Natural killer cell (primary cell): Measurements from ENCODE around the gene SLC25A29. TPM values are rescaled to one million over a fixed set of nuclear protein-coding genes. Genes with fewer than 3 reads are reported as not detected.

Source experiments
- ATAC-seq, 3 donors: fragments of 150-1000 bp in 2 of 3; fragments of 200-7000 bp in 1 of 3; cut with Tn5 transposase; 1 replicate in 1 of 3; 2 replicates in 2 of 3; pipeline ENCODE4 v1.10.0; 2021; ENCODE audit warnings: mild to moderate bottlenecking in 2 of 3, moderate library complexity in 2 of 3
- DNase-seq, 2 donors: peaks; one replicate each; pipeline versions ENCODE4 v3.0.0 to v3.0.0-alpha.2; 2013 to 2021; ENCODE audit warnings: mixed read lengths in 1 of 2
- H3K27ac ChIP-seq: one replicate; pipeline ENCODE4 v1.5.1; 2013; ENCODE audit warnings: mild to moderate bottlenecking, low read length
- H3K27me3 ChIP-seq: one replicate; pipeline ENCODE4 v1.6.1; 2013; ENCODE audit warnings: low read length; ENCODE audit not compliant: control insufficient read depth, insufficient read depth
- H3K36me3 ChIP-seq: one replicate; pipeline ENCODE4 v1.6.1; 2013; ENCODE audit warnings: low read length; ENCODE audit not compliant: control insufficient read depth, insufficient read depth
- H3K4me1 ChIP-seq: one replicate; pipeline ENCODE4 v1.6.1; 2013; ENCODE audit warnings: low read length; ENCODE audit not compliant: control insufficient read depth, insufficient read depth
- H3K4me3 ChIP-seq: one replicate; pipeline ENCODE4 v1.5.1; 2013; ENCODE audit warnings: low read length
- H3K9me3 ChIP-seq: one replicate; pipeline ENCODE4 v1.6.1; 2013; ENCODE audit warnings: low read length; ENCODE audit not compliant: control insufficient read depth, insufficient read depth
- H3K27ac Mint-ChIP-seq, 2 donors: one replicate each; pipeline ENCODE4 v1.8.0; 2022; ENCODE audit warnings: mild to moderate bottlenecking in 2 of 2, mixed read lengths in 2 of 2, moderate library complexity in 1 of 2
- H3K27me3 Mint-ChIP-seq, 2 donors: one replicate each; pipeline ENCODE4 v1.8.0; 2022; ENCODE audit warnings: low read depth in 2 of 2, mixed read lengths in 2 of 2
- H3K36me3 Mint-ChIP-seq: one replicate; pipeline ENCODE4 v1.8.0; 2022; ENCODE audit warnings: mixed read lengths
- H3K4me1 Mint-ChIP-seq, 2 donors: one replicate each; pipeline ENCODE4 v1.8.0; 2022; ENCODE audit warnings: mixed read lengths in 2 of 2
- H3K4me3 Mint-ChIP-seq: one replicate; pipeline ENCODE4 v1.8.0; 2022; ENCODE audit warnings: mild to moderate bottlenecking, moderate library complexity, mixed read lengths
- H3K9me3 Mint-ChIP-seq, 2 donors: one replicate each; pipeline ENCODE4 v1.8.0; 2022; ENCODE audit warnings: mixed read lengths in 2 of 2
- WGBS: methylation state at CpG from one replicate; pipeline ENCODE4 v1.1.7; 2013; ENCODE audit warnings: missing lambda C conversion rate; ENCODE audit not compliant: insufficient coverage; 5-methylcytosine and 5-hydroxymethylcytosine counted together
- intact Hi-C: fragments of 100-400 bp; cut with micrococcal nuclease; formaldehyde crosslinking; loops from one replicate; pipeline ENCODE4 v1.14.2; 2022
- total RNA-seq, 4 donors: library from RNA; stranded (reverse); fragments of 120-200 nt in 1 of 4; gene quantifications; one replicate each; pipeline versions ENCODE4 v1.2.3 to v1.2.4, GENCODE V29; 2013 to 2022
- TF ChIP-seq, protein P1 (sequence below): fragments of 200-600 bp; IDR thresholded peaks from one replicate; pipeline ENCODE4 v1.8.0; 2022; ENCODE audit warnings: antibody characterized with exemption

SLC25A29 gene
- total RNA-seq, 3 donors from 2014 or later (not counting 1 experiment from before 2014, with no cell fraction given), result 8.6 to 80.7 (median 69.3) TPM

DNA sequence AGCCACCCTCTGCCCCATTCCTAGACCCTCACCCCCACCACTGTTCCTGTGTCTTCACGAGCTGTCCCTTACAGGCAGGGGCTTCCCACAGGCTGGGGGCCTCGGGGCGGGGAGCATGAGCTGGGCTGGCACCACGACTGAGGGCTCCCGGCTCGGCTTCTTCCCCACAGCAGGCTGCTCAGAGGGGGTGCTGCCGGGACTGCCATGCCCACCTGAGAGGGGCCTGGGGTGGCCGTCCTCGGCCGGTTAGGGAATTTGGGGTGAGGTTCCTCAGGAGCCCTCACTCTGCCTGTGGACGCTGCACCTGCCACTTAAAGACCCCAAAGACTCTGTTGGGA is 23.7 kb upstream of the SLC25A29 start:
- no peak overlapping the region for H3K4me3 ChIP-seq
- H3K9me3 ChIP-seq, result no peaks in the 10 kb centered on the region
- intact Hi-C loops, result no loop called here
- TF ChIP-seq, protein P1, sequence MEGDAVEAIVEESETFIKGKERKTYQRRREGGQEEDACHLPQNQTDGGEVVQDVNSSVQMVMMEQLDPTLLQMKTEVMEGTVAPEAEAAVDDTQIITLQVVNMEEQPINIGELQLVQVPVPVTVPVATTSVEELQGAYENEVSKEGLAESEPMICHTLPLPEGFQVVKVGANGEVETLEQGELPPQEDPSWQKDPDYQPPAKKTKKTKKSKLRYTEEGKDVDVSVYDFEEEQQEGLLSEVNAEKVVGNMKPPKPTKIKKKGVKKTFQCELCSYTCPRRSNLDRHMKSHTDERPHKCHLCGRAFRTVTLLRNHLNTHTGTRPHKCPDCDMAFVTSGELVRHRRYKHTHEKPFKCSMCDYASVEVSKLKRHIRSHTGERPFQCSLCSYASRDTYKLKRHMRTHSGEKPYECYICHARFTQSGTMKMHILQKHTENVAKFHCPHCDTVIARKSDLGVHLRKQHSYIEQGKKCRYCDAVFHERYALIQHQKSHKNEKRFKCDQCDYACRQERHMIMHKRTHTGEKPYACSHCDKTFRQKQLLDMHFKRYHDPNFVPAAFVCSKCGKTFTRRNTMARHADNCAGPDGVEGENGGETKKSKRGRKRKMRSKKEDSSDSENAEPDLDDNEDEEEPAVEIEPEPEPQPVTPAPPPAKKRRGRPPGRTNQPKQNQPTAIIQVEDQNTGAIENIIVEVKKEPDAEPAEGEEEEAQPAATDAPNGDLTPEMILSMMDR, result no peak
- no peaks in the 10 kb centered on the region for H3K27me3 ChIP-seq
- no peaks in the 10 kb centered on the region for H3K4me1 ChIP-seq
- no peak for ATAC-seq
- DNase-seq, result no peak
- no peaks in the 10 kb centered on the region for H3K36me3 Mint-ChIP-seq
- peaks cover under 1% of the 10 kb centered on the region for H3K36me3 ChIP-seq
- H3K27ac Mint-ChIP-seq, result no peak overlapping the region
- H3K4me1 Mint-ChIP-seq, result no peaks in the 10 kb centered on the region
- WGBS, result 88% methylated on average over 11 of the region's 11 CpGs
- no peaks in the 10 kb centered on the region for H3K9me3 Mint-ChIP-seq
- H3K27ac ChIP-seq, result no peak overlapping the region
- no peak overlapping the region for H3K4me3 Mint-ChIP-seq
- no peaks in the 10 kb centered on the region for H3K27me3 Mint-ChIP-seq

DNA sequence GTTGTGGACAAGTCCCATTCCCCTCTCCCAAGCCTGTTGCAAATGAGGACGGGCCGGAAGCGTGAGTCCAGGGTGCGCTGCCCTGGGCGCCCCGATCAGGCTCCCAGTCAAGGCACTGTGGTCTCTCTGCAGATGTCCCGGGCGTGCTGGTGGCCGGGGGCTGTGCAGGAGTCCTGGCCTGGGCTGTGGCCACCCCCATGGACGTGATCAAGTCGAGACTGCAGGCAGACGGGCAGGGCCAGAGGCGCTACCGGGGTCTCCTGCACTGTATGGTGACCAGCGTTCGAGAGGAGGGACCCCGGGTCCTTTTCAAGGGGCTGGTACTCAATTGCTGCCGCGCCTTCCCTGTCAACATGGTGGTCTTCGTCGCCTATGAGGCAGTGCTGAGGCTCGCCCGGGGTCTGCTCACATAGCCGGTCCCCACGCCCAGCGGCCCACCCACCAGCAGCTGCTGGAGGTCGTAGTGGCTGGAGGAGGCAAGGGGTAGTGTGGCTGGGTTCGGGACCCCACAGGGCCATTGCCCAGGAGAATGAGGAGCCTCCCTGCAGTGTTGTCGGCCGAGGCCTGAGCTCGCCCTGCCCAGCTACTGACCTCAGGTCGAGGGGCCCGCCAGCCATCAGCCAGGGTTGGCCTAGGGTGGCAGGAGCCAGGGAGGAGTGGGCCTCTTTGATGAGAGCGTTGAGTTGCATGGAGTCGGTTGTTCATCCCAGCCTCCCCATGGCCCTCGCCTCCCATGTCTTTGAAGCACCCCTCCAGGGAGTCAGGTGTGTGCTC is 23.2 kb upstream of the SLC25A29 start:
- ATAC-seq (no peak), DNase-seq (no peak)
- no peaks in the 10 kb centered on the region for H3K27me3 Mint-ChIP-seq
- TF ChIP-seq, protein P1, result no peak
- Histone ChIP-seq H3K36me3 (no peaks in the 10 kb centered on the region), H3K27ac (no peak overlapping the region), H3K27me3 (no peaks in the 10 kb centered on the region), H3K4me3 (no peak overlapping the region), H3K9me3 (no peaks in the 10 kb centered on the region), H3K4me1 (no peaks in the 10 kb centered on the region)
- H3K36me3 Mint-ChIP-seq, result no peaks in the 10 kb centered on the region
- H3K4me3 Mint-ChIP-seq, result no peak overlapping the region
- no peaks in the 10 kb centered on the region for H3K9me3 Mint-ChIP-seq
- H3K27ac Mint-ChIP-seq, result no peak overlapping the region
- 89% methylated on average over 36 of the region's 36 CpGs for WGBS
- no peaks in the 10 kb centered on the region for H3K4me1 Mint-ChIP-seq
- intact Hi-C loops, result no loop called here

DNA sequence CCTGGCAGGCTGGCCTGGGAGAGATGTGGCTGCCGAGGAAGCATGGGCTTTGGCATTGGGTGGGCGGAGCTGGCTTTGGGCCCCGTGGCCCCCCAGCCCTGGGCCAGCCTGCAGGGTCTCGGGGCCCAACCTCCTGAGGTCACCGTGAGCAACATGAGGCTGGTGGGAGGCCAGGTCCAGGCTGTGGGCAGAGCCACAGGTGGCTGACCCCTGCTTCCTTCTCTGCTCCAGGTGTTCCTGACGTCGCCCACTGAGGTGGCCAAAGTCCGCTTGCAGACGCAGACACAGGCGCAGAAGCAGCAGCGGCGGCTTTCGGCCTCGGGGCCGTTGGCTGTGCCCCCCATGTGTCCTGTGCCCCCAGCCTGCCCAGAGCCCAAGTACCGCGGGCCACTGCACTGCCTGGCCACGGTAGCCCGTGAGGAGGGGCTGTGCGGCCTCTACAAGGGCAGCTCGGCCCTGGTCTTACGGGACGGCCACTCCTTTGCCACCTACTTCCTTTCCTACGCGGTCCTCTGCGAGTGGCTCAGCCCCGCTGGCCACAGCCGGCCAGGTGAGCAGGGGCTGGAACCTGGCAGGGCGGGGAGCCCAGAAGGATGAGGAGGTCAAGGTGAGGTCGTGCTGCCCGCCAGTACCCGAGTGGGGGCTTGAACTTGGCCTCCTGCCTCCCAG is 22.4 kb upstream of the SLC25A29 start:
- no peak overlapping the region for H3K27ac Mint-ChIP-seq
- H3K4me1 Mint-ChIP-seq, result no peaks in the 10 kb centered on the region
- H3K27me3 Mint-ChIP-seq, result no peaks in the 10 kb centered on the region
- TF ChIP-seq, protein P1, result no peak
- WGBS, result 89% methylated on average over 32 of the region's 32 CpGs
- Histone ChIP-seq H3K27me3 (no peaks in the 10 kb centered on the region), H3K4me3 (no peak overlapping the region), H3K9me3 (no peaks in the 10 kb centered on the region), H3K36me3 (no peaks in the 10 kb centered on the region), H3K27ac (no peak overlapping the region), H3K4me1 (no peaks in the 10 kb centered on the region)
- ATAC-seq (no peak), DNase-seq (no peak)
- H3K36me3 Mint-ChIP-seq, result no peaks in the 10 kb centered on the region
- no peaks in the 10 kb centered on the region for H3K9me3 Mint-ChIP-seq
- no peak overlapping the region for H3K4me3 Mint-ChIP-seq
- intact Hi-C loops, result no loop called here
